HG03439 (cell line): Measurements from ENCODE around the gene ST6GALNAC3.
"Not testable (repeated sequence)": the region's sequence is repeated elsewhere in the genome, so short reads cannot be mapped to it uniquely, and the experiment has no call there.

ENCODE experiments used
- ATAC-seq: cut with Tn5 transposase; IDR thresholded peaks from one replicate; pipeline ENCODE4 v1.9.1; 2021; ENCODE audit warnings: mild to moderate bottlenecking, moderate library complexity; ENCODE audit not compliant: unreplicated experiment

Gene ST6GALNAC3

GRCh38 chr1:76317299-76317900, 242.9 kb downstream of the ST6GALNAC3 start:
- no peak for ATAC-seq

GRCh38 chr1:76330991-76331603, 256.6 kb downstream of the ST6GALNAC3 start:
- ATAC-seq, result peak; percentile 79

GRCh38 chr1:76335882-76336281, 261.3 kb downstream of the ST6GALNAC3 start:
- no peak for ATAC-seq

GRCh38 chr1:76336931-76337371, 262.4 kb downstream of the ST6GALNAC3 start:
- no peak for ATAC-seq

GRCh38 chr1:76337542-76338219, 263.1 kb downstream of the ST6GALNAC3 start:
- ATAC-seq, result no peak

- ATAC-seq, result no peak
Observed at GRCh38 chr1:76340056-76340455, 265.5 kb downstream of the ST6GALNAC3 start.

- ATAC-seq, result not testable (repeated sequence)
Observed at GRCh38 chr1:76341816-76342215, 267.3 kb downstream of the ST6GALNAC3 start.

- ATAC-seq, result no peak
Observed at GRCh38 chr1:76343356-76343755, 268.8 kb downstream of the ST6GALNAC3 start.

- no peak for ATAC-seq
Observed at GRCh38 chr1:76351655-76352054, 277.1 kb downstream of the ST6GALNAC3 start.

- no peak for ATAC-seq
Observed at GRCh38 chr1:76352741-76353435, 278.3 kb downstream of the ST6GALNAC3 start.

- ATAC-seq, result no peak
Observed at GRCh38 chr1:76354236-76354635, 279.7 kb downstream of the ST6GALNAC3 start.

- no peak for ATAC-seq
Observed at GRCh38 chr1:76366726-76367125, 292.2 kb downstream of the ST6GALNAC3 start.

- no peak for ATAC-seq
Observed at GRCh38 chr1:76371941-76372340, 297.4 kb downstream of the ST6GALNAC3 start.

- no peak for ATAC-seq
Observed at GRCh38 chr1:76374086-76374485, 299.5 kb downstream of the ST6GALNAC3 start.

- no peak for ATAC-seq
Observed at GRCh38 chr1:76377247-76377646, 302.7 kb downstream of the ST6GALNAC3 start.

- ATAC-seq, result no peak
Observed at GRCh38 chr1:76379506-76379905, 305.0 kb downstream of the ST6GALNAC3 start.

- ATAC-seq, result no peak
Observed at GRCh38 chr1:76381450-76382097, 307.0 kb downstream of the ST6GALNAC3 start.

GRCh38 chr1:76388261-76388660, 313.7 kb downstream of the ST6GALNAC3 start:
- no peak for ATAC-seq

- no peak for ATAC-seq
Observed at GRCh38 chr1:76390456-76390855, 315.9 kb downstream of the ST6GALNAC3 start.

GRCh38 chr1:76395059-76395458, 320.5 kb downstream of the ST6GALNAC3 start:
- ATAC-seq, result no peak

GRCh38 chr1:76402128-76402527, 327.6 kb downstream of the ST6GALNAC3 start:
- ATAC-seq, result no peak
